Esophagus squamous epithelium (tissue), 4 donors: ENCODE data around the gene SOHLH2.

Experiments
- POLR2A ChIP-seq, 4 donors: fragments of 450-650 bp; IDR thresholded peaks; one replicate each; pipeline ENCODE4 v1.6.1; 2017; ENCODE audit warnings: antibody characterized with exemption in 4 of 4, mild to moderate bottlenecking in 4 of 4, moderate library complexity in 3 of 4
- TF ChIP-seq, protein P1 (sequence below), 6 experiments: fragments of 450-650 bp in 4 of 6; fragments of 200-600 bp in 2 of 6; sonication (generic) in 2 of 6; IDR thresholded peaks; one replicate each; pipeline ENCODE4 v1.5.1; 2016 to 2019; ENCODE audit warnings: antibody characterized with exemption in 6 of 6, mild to moderate bottlenecking in 4 of 6, moderate library complexity in 4 of 6

- TF ChIP-seq, protein P1, sequence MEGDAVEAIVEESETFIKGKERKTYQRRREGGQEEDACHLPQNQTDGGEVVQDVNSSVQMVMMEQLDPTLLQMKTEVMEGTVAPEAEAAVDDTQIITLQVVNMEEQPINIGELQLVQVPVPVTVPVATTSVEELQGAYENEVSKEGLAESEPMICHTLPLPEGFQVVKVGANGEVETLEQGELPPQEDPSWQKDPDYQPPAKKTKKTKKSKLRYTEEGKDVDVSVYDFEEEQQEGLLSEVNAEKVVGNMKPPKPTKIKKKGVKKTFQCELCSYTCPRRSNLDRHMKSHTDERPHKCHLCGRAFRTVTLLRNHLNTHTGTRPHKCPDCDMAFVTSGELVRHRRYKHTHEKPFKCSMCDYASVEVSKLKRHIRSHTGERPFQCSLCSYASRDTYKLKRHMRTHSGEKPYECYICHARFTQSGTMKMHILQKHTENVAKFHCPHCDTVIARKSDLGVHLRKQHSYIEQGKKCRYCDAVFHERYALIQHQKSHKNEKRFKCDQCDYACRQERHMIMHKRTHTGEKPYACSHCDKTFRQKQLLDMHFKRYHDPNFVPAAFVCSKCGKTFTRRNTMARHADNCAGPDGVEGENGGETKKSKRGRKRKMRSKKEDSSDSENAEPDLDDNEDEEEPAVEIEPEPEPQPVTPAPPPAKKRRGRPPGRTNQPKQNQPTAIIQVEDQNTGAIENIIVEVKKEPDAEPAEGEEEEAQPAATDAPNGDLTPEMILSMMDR (IDR thresholded peaks at IDR 0.05) = no peak
- no peak for TF ChIP-seq POLR2A (IDR thresholded peaks at IDR 0.05)
Observed at GRCh38 chr13:36148446-36148845, 65.9 kb downstream of the SOHLH2 start.
